AG08396 (cell line): ENCODE data around the gene CAPN1.

Source experiments
- DNase-seq: peaks from one replicate; pipeline ENCODE4 v3.0.0; 2012; ENCODE audit warnings: low spot score, mixed read lengths

The CAPN1 gene

DNA sequence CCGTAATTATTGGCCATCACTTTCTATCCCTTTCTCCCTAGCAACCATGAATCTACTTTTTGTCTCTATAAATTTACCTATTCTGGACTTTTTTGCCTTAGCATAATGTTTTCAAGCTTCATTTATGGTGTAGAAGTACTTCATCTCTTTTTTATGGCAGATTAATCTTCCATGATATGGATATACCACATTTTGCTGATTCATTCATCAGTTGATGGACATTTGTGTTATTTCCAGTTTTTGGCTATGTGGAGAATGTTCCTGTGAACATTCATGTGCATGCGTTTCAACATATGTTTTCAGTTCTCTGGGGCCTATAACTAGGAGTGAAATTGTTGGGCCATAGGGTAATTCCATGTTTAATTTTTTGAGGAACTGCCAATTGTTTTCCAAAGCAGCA is 12.8 kb downstream of the CAPN1 start:
- DNase-seq = no peak

- no peak for DNase-seq
Observed at GRCh38 chr11:65204143-65204542, 22.4 kb downstream of the CAPN1 start.

DNA sequence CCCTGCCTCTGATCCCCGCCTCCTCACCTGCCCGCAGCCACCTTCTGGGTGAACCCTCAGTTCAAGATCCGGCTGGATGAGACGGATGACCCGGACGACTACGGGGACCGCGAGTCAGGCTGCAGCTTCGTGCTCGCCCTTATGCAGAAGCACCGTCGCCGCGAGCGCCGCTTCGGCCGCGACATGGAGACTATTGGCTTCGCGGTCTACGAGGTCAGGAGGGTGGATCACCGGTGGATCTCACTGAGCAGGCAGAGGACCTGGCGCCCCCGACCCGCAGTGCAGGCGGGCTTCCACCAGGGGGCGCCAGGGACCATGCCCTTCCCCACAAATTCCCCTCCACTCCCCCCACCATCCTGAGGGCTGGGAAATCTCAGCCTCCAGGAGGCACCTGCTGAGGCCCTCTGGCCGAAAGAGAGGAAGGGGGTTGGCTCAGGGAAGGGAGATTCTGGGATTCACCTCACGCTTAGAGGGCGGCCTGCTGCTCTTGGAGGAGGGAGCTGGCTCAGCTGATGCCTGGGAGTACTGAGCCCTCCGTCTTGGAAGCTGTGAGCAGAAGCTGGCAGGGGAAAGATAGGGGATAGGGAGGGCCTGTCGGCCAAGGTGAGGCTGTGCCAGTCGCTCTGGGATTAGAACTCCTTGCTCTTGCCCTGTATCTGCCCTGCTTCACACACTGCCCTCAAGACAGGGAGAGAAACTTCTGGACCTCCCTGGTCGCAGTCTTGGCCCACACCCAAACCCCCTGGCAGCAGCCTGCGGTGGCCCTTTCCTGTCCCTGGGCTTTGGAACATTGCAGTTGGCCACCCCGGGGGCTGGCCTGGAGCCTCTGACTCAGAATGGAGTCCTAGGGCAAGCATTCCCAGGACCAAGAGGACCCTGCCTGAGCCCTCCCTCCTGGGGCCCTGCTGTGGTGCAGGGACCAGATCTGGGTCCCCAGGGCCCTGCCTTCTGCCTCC is 23.2 kb downstream of the CAPN1 start:
- DNase-seq = peak; percentile 75

DNA sequence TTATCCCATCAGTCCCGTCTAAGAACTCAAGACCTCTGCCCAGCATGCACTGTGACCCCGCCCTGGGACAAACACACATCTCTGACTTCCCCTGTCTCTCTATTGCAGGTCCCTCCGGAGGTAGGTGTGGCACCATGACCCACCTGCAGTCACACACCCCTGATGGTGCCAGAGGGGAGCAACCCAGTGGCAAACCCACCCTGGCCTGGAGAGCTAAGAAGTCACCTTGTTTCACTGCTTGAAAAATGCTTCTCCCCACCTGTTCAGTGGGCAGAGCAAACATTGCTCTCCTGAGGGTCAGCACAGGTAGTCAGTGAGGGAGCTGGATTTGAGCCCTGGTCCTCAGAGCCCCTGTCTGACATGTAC is 23.9 kb downstream of the CAPN1 start:
- no peak for DNase-seq

GRCh38 chr11:65206441-65206841 is 24.7 kb downstream of the CAPN1 start:
- no peak for DNase-seq

GRCh38 chr11:65206901-65207300 is 25.2 kb downstream of the CAPN1 start:
- no peak for DNase-seq

DNA sequence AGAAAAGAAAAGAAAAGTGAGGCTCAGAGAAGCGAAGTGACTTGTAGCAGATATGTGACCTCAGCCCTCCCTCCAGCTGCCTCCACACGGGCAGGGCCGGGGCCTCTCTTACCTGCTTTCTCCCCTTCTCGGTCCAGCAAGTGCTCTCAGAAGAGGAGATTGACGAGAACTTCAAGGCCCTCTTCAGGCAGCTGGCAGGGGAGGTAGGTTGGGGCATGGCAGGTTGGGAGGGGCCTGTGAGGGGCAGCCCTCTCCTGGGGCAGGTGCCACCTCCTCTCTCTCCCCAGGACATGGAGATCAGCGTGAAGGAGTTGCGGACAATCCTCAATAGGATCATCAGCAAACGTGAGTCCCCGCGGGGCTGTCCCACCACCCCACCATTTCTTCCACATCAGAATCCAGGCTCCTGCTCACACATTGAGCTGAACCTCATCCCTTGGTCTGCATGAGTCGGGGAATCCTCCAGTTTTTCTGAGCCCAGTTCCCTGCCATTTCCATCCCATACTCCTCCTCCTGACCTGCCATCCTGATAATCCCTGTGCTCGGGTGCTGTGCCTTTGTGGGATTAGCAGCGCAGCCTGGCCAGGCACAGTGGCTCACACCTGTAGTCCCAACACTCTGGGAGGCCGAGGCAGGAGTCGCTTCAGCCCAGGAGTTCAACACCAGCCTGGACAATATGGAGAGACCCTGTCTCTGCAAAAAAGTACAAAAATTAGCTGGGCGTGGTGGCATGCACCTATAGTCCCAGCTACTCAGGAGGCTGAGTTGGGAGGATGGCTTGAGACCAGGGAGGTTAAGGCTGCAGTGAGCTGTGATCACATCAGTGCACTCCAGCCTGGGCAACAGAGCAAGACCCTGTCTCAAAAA is 26.4 kb downstream of the CAPN1 start:
- DNase-seq = no peak

- DNase-seq = no peak
Observed at GRCh38 chr11:65208785-65209710, 27.3 kb downstream of the CAPN1 start.

GRCh38 chr11:65209711-65210360 is 28.1 kb downstream of the CAPN1 start:
- no peak for DNase-seq

DNA sequence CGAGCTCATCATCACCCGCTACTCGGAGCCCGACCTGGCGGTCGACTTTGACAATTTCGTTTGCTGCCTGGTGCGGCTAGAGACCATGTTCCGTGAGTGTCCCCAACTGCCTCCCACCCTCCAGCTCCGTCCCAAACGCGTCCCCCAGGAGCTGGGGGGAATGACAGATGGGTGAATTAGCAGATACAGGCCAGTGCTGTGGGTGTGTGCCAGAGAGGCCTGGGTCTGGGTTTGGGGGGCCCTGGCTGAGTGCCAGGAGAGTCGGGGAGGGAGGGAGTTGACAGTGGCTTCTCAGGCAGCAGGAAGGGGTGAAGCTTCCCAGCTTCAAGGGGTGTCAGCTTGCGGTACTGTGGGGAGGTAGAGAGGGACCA is 28.6 kb downstream of the CAPN1 start:
- no peak for DNase-seq

DNA sequence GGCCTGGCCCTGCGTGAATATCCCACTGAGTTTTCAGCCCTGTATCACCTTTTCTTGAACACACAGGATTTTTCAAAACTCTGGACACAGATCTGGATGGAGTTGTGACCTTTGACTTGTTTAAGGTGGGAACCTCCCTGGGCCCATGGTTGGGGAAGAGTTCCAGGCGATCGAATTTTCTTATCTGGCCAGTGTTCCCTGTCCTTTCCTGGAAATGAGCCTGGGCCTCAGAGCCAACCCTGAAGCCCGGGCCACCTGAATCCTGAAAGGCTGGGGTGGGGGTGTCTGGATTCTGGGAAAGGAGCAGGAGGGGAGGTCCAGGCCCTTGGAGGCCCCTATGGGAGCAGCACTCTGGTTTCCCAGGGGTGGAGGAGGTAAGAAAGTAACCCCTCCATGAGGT is 29.0 kb downstream of the CAPN1 start:
- DNase-seq = no peak

- DNase-seq = no peak
Observed at GRCh38 chr11:65211293-65212105, 29.8 kb downstream of the CAPN1 start.

- DNase-seq = no peak
Observed at GRCh38 chr11:65212226-65212801, 30.6 kb downstream of the CAPN1 start.

DNA sequence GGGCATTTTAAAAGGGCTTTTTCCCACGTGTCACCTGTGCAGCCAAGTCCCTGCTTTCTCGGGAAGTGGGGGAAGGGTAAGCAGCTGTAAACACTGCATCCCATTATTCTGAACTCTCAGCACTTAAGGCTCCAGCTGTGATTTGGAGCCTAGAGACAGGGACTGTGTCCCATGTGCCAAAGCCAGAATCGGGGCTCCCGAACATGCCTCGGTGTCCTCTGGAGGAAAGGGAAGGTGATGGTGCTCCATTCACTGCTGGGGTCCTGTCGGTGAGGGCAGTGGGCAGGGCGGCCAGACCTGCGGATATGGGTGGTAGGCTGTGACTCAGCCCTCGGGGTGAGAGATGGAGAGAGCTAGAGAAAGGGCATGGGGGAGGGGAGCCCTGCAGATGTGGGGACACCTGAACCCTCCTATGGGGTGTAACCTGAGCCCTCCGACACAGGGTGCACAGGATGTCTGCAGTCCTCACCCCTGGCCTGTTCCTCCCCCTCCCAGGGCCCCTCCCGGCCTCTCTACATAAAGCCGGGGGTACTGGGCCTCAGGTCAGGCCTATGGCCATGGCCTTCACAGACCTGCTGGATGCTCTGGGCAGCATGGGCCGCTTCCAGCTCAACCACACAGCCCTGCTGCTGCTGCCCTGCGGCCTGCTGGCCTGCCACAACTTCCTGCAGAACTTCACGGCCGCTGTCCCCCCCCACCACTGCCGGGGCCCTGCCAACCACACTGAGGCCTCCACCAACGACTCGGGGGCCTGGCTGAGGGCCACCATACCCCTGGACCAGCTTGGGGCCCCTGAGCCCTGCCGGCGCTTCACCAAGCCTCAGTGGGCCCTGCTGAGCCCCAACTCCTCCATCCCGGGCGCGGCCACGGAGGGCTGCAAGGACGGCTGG is 31.8 kb downstream of the CAPN1 start:
- DNase-seq = no peak

DNA sequence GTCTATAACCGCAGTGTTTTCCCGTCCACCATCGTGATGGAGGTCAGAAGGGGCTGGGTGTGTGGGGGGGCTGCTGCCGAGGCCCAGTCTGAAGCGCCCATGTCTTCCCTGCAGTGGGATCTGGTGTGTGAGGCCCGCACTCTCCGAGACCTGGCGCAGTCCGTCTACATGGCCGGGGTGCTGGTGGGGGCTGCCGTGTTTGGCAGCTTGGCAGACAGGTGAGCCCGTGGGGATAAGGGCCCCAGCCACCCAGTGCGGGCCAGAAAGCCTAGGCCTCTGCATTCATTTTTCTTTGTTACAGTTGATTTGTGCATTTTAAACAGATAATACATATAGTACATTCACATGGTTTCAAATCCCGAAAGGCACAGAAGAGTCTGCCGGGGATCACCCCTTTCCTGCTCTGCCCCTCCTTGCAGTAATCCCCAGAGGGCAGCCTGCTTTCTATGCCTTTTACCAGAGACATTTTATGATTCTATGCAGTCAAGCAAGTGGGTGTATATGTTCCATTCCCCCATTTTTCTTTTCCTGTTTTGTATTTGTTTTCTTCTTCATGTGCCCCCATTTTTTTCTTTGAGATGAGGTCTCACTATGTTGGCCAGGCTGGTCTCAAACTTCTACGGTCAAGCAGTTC is 32.6 kb downstream of the CAPN1 start:
- DNase-seq = no peak

- no peak for DNase-seq
Observed at GRCh38 chr11:65215441-65216076, 33.8 kb downstream of the CAPN1 start.

- DNase-seq = no peak
Observed at GRCh38 chr11:65216830-65217229, 35.1 kb downstream of the CAPN1 start.
